HEK293 (cell line): ENCODE results near the gene PITX1.

ENCODE experiments used
- BCL6B ChIP-seq: fragments of 450-650 bp; formaldehyde crosslinking; IDR thresholded peaks from 2 replicates; pipeline ENCODE4 v1.5.1; 2017; ENCODE audit warnings: missing biosample characterization, missing genetic modification characterization
- CTCF ChIP-seq: fragments of 450-650 bp; formaldehyde crosslinking; IDR thresholded peaks from 2 replicates; pipeline ENCODE4 v1.5.1; 2016; ENCODE audit warnings: missing biosample characterization, missing genetic modification characterization
- ELK4 ChIP-seq: IDR thresholded peaks from 2 replicates; pipeline ENCODE4 v1.6.1; 2011; ENCODE audit warnings: mild to moderate bottlenecking, low read depth, low read length, borderline replicate concordance
- INSM2 ChIP-seq: fragments of 450-650 bp; formaldehyde crosslinking; IDR thresholded peaks from 2 replicates; pipeline ENCODE4 v1.5.1; 2016; ENCODE audit warnings: missing biosample characterization, missing genetic modification characterization
- PRDM1 ChIP-seq: fragments of 450-650 bp; formaldehyde crosslinking; IDR thresholded peaks from 2 replicates; pipeline ENCODE4; 2016; ENCODE audit warnings: missing biosample characterization, missing genetic modification characterization
- TSHZ1 ChIP-seq: fragments of 450-650 bp; formaldehyde crosslinking; IDR thresholded peaks from 2 replicates; pipeline ENCODE4 v1.5.1; 2016; ENCODE audit warnings: missing biosample characterization, missing genetic modification characterization, borderline replicate concordance
- WT1 ChIP-seq: fragments of 450-650 bp; formaldehyde crosslinking; IDR thresholded peaks from 2 replicates; pipeline ENCODE4 v1.5.1; 2016; ENCODE audit warnings: missing biosample characterization, missing genetic modification characterization
- ZFP3 ChIP-seq: fragments of 450-650 bp; formaldehyde crosslinking; IDR thresholded peaks from 2 replicates; pipeline ENCODE4 v1.5.1; 2016; ENCODE audit warnings: low read depth, missing biosample characterization, missing genetic modification characterization
- ZNF138 ChIP-seq: fragments of 450-650 bp; formaldehyde crosslinking; IDR thresholded peaks from 2 replicates; pipeline ENCODE4 v1.5.1; 2016; ENCODE audit warnings: missing biosample characterization, missing genetic modification characterization, borderline replicate concordance
- ZNF146 ChIP-seq: fragments of 450-650 bp; formaldehyde crosslinking; IDR thresholded peaks from 2 replicates; pipeline ENCODE4 v1.5.1; 2016; ENCODE audit warnings: missing biosample characterization, missing genetic modification characterization
- ZNF239 ChIP-seq: fragments of 450-650 bp; formaldehyde crosslinking; IDR thresholded peaks from 2 replicates; pipeline ENCODE4 v1.5.1; 2016; ENCODE audit warnings: missing biosample characterization, missing genetic modification characterization
- ZNF302 ChIP-seq: fragments of 450-650 bp; formaldehyde crosslinking; IDR thresholded peaks from 2 replicates; pipeline ENCODE4 v1.5.1; 2016; ENCODE audit warnings: missing biosample characterization, missing genetic modification characterization, low read depth
- ZNF335 ChIP-seq: fragments of 450-650 bp; formaldehyde crosslinking; conservative IDR thresholded peaks from 2 replicates; pipeline ENCODE4 v1.5.1; 2016; ENCODE audit warnings: missing biosample characterization, missing genetic modification characterization
- ZNF488 ChIP-seq: fragments of 450-650 bp; formaldehyde crosslinking; IDR thresholded peaks from 2 replicates; pipeline ENCODE4 v1.5.1; 2016; ENCODE audit warnings: missing biosample characterization, missing genetic modification characterization
- ZNF513 ChIP-seq: fragments of 450-650 bp; IDR thresholded peaks from 2 replicates; pipeline ENCODE4 v1.5.1; 2018; ENCODE audit warnings: missing biosample characterization, missing genetic modification characterization
- ZNF548 ChIP-seq: fragments of 450-650 bp; formaldehyde crosslinking; IDR thresholded peaks from 2 replicates; pipeline ENCODE4 v1.5.1; 2016; ENCODE audit warnings: missing biosample characterization, missing genetic modification characterization
- ZNF561 ChIP-seq: fragments of 450-650 bp; IDR thresholded peaks from 2 replicates; pipeline ENCODE4 v1.5.1; 2018; ENCODE audit warnings: missing biosample characterization, missing genetic modification characterization, borderline replicate concordance
- ZNF585B ChIP-seq: fragments of 450-650 bp; formaldehyde crosslinking; IDR thresholded peaks from 2 replicates; pipeline ENCODE4 v1.5.1; 2016; ENCODE audit warnings: missing biosample characterization, missing genetic modification characterization
- ZNF623 ChIP-seq: fragments of 450-650 bp; formaldehyde crosslinking; IDR thresholded peaks from 2 replicates; pipeline ENCODE4 v1.5.1; 2016; ENCODE audit warnings: missing biosample characterization, missing genetic modification characterization
- ZNF660 ChIP-seq: fragments of 450-650 bp; IDR thresholded peaks from 2 replicates; pipeline ENCODE4 v1.5.1; 2018; ENCODE audit warnings: missing biosample characterization, mild to moderate bottlenecking, missing genetic modification characterization
- ZNF692 ChIP-seq: fragments of 450-650 bp; formaldehyde crosslinking; IDR thresholded peaks from 2 replicates; pipeline ENCODE4 v1.5.1; 2016; ENCODE audit warnings: missing biosample characterization, missing genetic modification characterization
- ZNF830 ChIP-seq: fragments of 450-650 bp; IDR thresholded peaks from 2 replicates; pipeline ENCODE4 v1.5.0; 2018; ENCODE audit warnings: missing biosample characterization, missing genetic modification characterization, low read depth, mild to moderate bottlenecking, moderate library complexity
- ZSCAN18 ChIP-seq: fragments of 450-650 bp; formaldehyde crosslinking; IDR thresholded peaks from 2 replicates; pipeline ENCODE4 v1.5.1; 2016; ENCODE audit warnings: missing biosample characterization, missing genetic modification characterization
- ZXDB ChIP-seq: fragments of 450-650 bp; formaldehyde crosslinking; IDR thresholded peaks from 2 replicates; pipeline ENCODE4 v1.5.1; 2016; ENCODE audit warnings: missing biosample characterization, missing genetic modification characterization

Gene PITX1

GRCh38 chr5:135034236-135034962 lies 371 bp upstream of the PITX1 start (continued):
- TF ChIP-seq TSHZ1: no peak
- TF ChIP-seq BCL6B (tag by site-specific recombination): no peak
- no peak for TF ChIP-seq ZNF146 (tag by site-specific recombination)
- TF ChIP-seq INSM2: peak; percentile 58; the same call in 1 of the 2 replicates
- no peak for TF ChIP-seq ZNF335 (tag by site-specific recombination)
- TF ChIP-seq ZNF302: no peak
- no peak for TF ChIP-seq ZNF830 (tag by site-specific recombination)
- TF ChIP-seq ZSCAN18 (tag by site-specific recombination): no peak
- no peak for TF ChIP-seq ZNF239 (tag by site-specific recombination)
- no peak for TF ChIP-seq PRDM1 (tag by site-specific recombination)
- no peak for TF ChIP-seq ZNF548 (tag by site-specific recombination)
- no peak for TF ChIP-seq ZNF623 (tag by site-specific recombination)
- TF ChIP-seq ZNF561: peak; percentile 92; the same call in 1 of the 2 replicates
- no peak for TF ChIP-seq ELK4
- TF ChIP-seq ZNF488 (tag by site-specific recombination): no peak
- peak; percentile 36; the same call in 1 of the 2 replicates for TF ChIP-seq ZNF660 (tag by site-specific recombination)
- no peak for TF ChIP-seq ZFP3
- peak; percentile 85 for TF ChIP-seq ZNF692 (tag by site-specific recombination)
- peak; percentile 80 for TF ChIP-seq ZXDB (tag by site-specific recombination)
- TF ChIP-seq WT1 (tag by site-specific recombination): peak; percentile 64
- TF ChIP-seq ZNF585B (tag by site-specific recombination): no peak
- no peak for TF ChIP-seq ZNF138 (tag by site-specific recombination)
- TF ChIP-seq ZNF513: no peak
- peak; percentile 24; the same call in 1 of the 2 replicates for TF ChIP-seq CTCF (tag by site-specific recombination)
